IMR-90 (cell line): ENCODE data around the gene SLC25A21. TPM values are rescaled to one million over a fixed set of nuclear protein-coding genes. Genes with fewer than 3 reads are reported as not detected.

Source experiments
- ATAC-seq: fragments of 200-7000 bp; cut with Tn5 transposase; 2 replicates; pipeline ENCODE4 v1.9.1; 2020; ENCODE audit warnings: low read depth, mild to moderate bottlenecking, moderate library complexity
- BruUV-seq: library from RNA; stranded (reverse); fragments of 400-500 nt; replicated peaks from 2 replicates; lab custom pipeline; 2021; lab: Mats Ljungman, UMichigan
- CTCF ChIA-PET: fragments of 300-600 bp; formaldehyde crosslinking; extraction: SDS; loops from one replicate; lab custom pipeline; 2021; ENCODE audit warnings: antibody characterized with exemption; lab: Yijun Ruan, JAX
- POLR2A ChIA-PET: fragments of 300-600 bp; sonication (Branson Sonifier 250); formaldehyde crosslinking; loops from one replicate; lab custom pipeline; 2022; ENCODE audit warnings: antibody characterized with exemption; ENCODE audit not compliant: unreplicated experiment; lab: Charles Lee
- DNase-seq: peaks from one replicate; pipeline ENCODE4 v3.0.0; 2013
- H2AFZ ChIP-seq: replicated peaks from 2 replicates; pipeline ENCODE3; 2013; ENCODE audit warnings: low read length, mild to moderate bottlenecking; ENCODE audit not compliant: poor library complexity
- H2AK5ac ChIP-seq: 2 replicates; pipeline ENCODE4 v1.6.1; 2013; ENCODE audit warnings: low read depth, low read length, inconsistent platforms
- H2AK9ac ChIP-seq: replicated peaks from 2 replicates; pipeline ENCODE3; 2013; ENCODE audit warnings: mild to moderate bottlenecking, low read depth, low read length, moderate library complexity; ENCODE audit not compliant: poor library complexity
- H2BK120ac ChIP-seq: 2 replicates; pipeline ENCODE4 v1.6.1; 2013; ENCODE audit warnings: low read depth, low read length, inconsistent platforms
- H2BK15ac ChIP-seq: 3 replicates; pipeline ENCODE4 v1.6.1; 2013; ENCODE audit warnings: low read depth, low read length, inconsistent platforms
- H2BK20ac ChIP-seq: 2 replicates; pipeline ENCODE4 v1.6.1; 2013; ENCODE audit warnings: low read depth, mild to moderate bottlenecking, inconsistent platforms, low read length, moderate library complexity
- H2BK5ac ChIP-seq: 2 replicates; pipeline ENCODE4 v1.6.1; 2013; ENCODE audit warnings: mild to moderate bottlenecking, low read depth, low read length, inconsistent platforms; ENCODE audit not compliant: poor library complexity, severe bottlenecking
- H3K14ac ChIP-seq: replicated peaks from 2 replicates; pipeline ENCODE4 v1.6.1; 2013; ENCODE audit warnings: low read depth, low read length, inconsistent platforms
- H3K18ac ChIP-seq: 2 replicates; pipeline ENCODE4 v1.6.1; 2013; ENCODE audit warnings: low read depth, low read length, control low read depth
- H3K23ac ChIP-seq: 2 replicates; pipeline ENCODE4 v1.6.1; 2013; ENCODE audit warnings: low read depth, low read length, inconsistent platforms
- H3K27ac ChIP-seq: 2 replicates; pipeline ENCODE4 v1.5.1; 2013; ENCODE audit warnings: mild to moderate bottlenecking, control low read depth, low read length; ENCODE audit not compliant: insufficient read depth
- H3K27me3 ChIP-seq: 2 replicates; pipeline ENCODE4 v1.6.1; 2013; ENCODE audit warnings: low read length; ENCODE audit not compliant: control insufficient read depth, insufficient read depth
- H3K36me3 ChIP-seq: 2 replicates; pipeline ENCODE4 v1.6.1; 2013; ENCODE audit warnings: low read length, mixed read lengths; ENCODE audit not compliant: control insufficient read depth, insufficient read depth
- H3K4ac ChIP-seq: 2 replicates; pipeline ENCODE4 v1.6.1; 2013; ENCODE audit warnings: low read depth, low read length, inconsistent platforms
- H3K4me1 ChIP-seq: 2 replicates; pipeline ENCODE4 v1.6.1; 2013; ENCODE audit warnings: low read length, mixed read lengths; ENCODE audit not compliant: control insufficient read depth, insufficient read depth
- H3K4me2 ChIP-seq: 2 replicates; pipeline ENCODE4 v1.6.1; 2013; ENCODE audit warnings: low read depth, mild to moderate bottlenecking, control low read depth, low read length, moderate library complexity
- H3K4me3 ChIP-seq: 2 replicates; pipeline ENCODE4 v1.5.1; 2013; ENCODE audit warnings: low read depth, mild to moderate bottlenecking, control low read depth, low read length, moderate library complexity; ENCODE audit not compliant: insufficient read depth
- H3K56ac ChIP-seq: 2 replicates; pipeline ENCODE4 v1.6.1; 2013; ENCODE audit warnings: low read length, inconsistent platforms; ENCODE audit not compliant: insufficient read depth; ENCODE audit errors: extremely low read depth
- H3K79me1 ChIP-seq, 2 experiments: 2 replicates each; pipeline ENCODE4 v1.6.1; 2013; ENCODE audit warnings: low read length in 2 of 2, inconsistent platforms in 1 of 2, low read depth in 1 of 2
- H3K9ac ChIP-seq: 2 replicates; pipeline ENCODE4 v1.6.1; 2013; ENCODE audit warnings: low read depth, low read length, control low read depth
- H3K9me1 ChIP-seq: 2 replicates; pipeline ENCODE4 v1.6.1; 2013; ENCODE audit warnings: low read length, inconsistent platforms; ENCODE audit not compliant: insufficient read depth
- H3K9me3 ChIP-seq: 2 replicates; pipeline ENCODE4 v1.6.1; 2013; ENCODE audit warnings: low read length; ENCODE audit not compliant: control insufficient read depth, insufficient read depth
- H4K20me1 ChIP-seq: 2 replicates; pipeline ENCODE4 v1.6.1; 2013; ENCODE audit warnings: low read length, inconsistent platforms; ENCODE audit not compliant: insufficient read depth
- H4K5ac ChIP-seq: 2 replicates; pipeline ENCODE4 v1.6.1; 2013; ENCODE audit warnings: mild to moderate bottlenecking, low read depth, low read length, control low read depth
- H4K8ac ChIP-seq, 2 experiments: 2 replicates each; pipeline ENCODE4 v1.6.1; 2013; ENCODE audit warnings: low read depth in 2 of 2, low read length in 2 of 2, control low read depth in 1 of 2, inconsistent platforms in 1 of 2
- H4K91ac ChIP-seq: 2 replicates; pipeline ENCODE4 v1.6.1; 2013; ENCODE audit warnings: low read depth, low read length, inconsistent platforms; ENCODE audit not compliant: insufficient read depth
- BHLHE40 ChIP-seq: fragments of 150-350 bp; IDR thresholded peaks from 2 replicates; pipeline ENCODE4 v1.6.1; 2016; ENCODE audit warnings: mild to moderate bottlenecking, low read depth, low read length
- CHD1 ChIP-seq: IDR thresholded peaks from 2 replicates; pipeline ENCODE4 v1.6.1; 2012; ENCODE audit warnings: low read depth, low read length, improper control_type of control experiment
- FOS ChIP-seq: fragments of 150-350 bp; IDR thresholded peaks from 2 replicates; pipeline ENCODE4 v1.6.1; 2016; ENCODE audit warnings: low read depth, low read length
- MAFK ChIP-seq: IDR thresholded peaks from 2 replicates; pipeline ENCODE4 v1.6.1; 2012; ENCODE audit warnings: low read depth, low read length, improper control_type of control experiment
- MAZ ChIP-seq: IDR thresholded peaks from 2 replicates; pipeline ENCODE4 v1.6.1; 2012; ENCODE audit warnings: low read depth, mild to moderate bottlenecking, low read length, improper control_type of control experiment, moderate library complexity, borderline replicate concordance
- MXI1 ChIP-seq: IDR thresholded peaks from 2 replicates; pipeline ENCODE4 v1.6.1; 2012; ENCODE audit warnings: low read depth, mild to moderate bottlenecking, low read length, moderate library complexity, borderline replicate concordance
- NFE2L2 ChIP-seq: fragments of 150-350 bp; IDR thresholded peaks from 2 replicates; pipeline ENCODE4 v1.6.1; 2016; ENCODE audit warnings: low read depth, mild to moderate bottlenecking, low read length
- POLR2A ChIP-seq: IDR thresholded peaks from 2 replicates; pipeline ENCODE4 v1.6.1; 2012; ENCODE audit warnings: mild to moderate bottlenecking, low read depth, low read length
- RAD21 ChIP-seq: IDR thresholded peaks from 2 replicates; pipeline ENCODE4 v1.6.1; 2012; ENCODE audit warnings: low read length, improper control_type of control experiment
- RCOR1 ChIP-seq: IDR thresholded peaks from 2 replicates; pipeline ENCODE4 v1.6.1; 2012; ENCODE audit warnings: mild to moderate bottlenecking, low read length, improper control_type of control experiment; ENCODE audit not compliant: insufficient replicate concordance
- RFX5 ChIP-seq: IDR thresholded peaks from 2 replicates; pipeline ENCODE4 v1.8.0; 2012; ENCODE audit warnings: low read depth, mild to moderate bottlenecking, low read length, moderate library complexity
- WGBS, 2 experiments: methylation state at CpG; one replicate each; pipeline versions ENCODE4 v1.1.5 to v1.1.7; 2013; ENCODE audit warnings: missing lambda C conversion rate in 2 of 2; ENCODE audit not compliant: insufficient read length in 1 of 2; ENCODE audit errors: extremely low coverage in 2 of 2; 5-methylcytosine and 5-hydroxymethylcytosine counted together
- dilution Hi-C: fragments of 300-500 bp; cut with HindIII; formaldehyde crosslinking; loops from one replicate; pipeline ENCODE4 v1.14.3; 2018; ENCODE audit warnings: low sequenced_read_pairs; ENCODE audit not compliant: unreplicated experiment
- in situ Hi-C: fragments of 300-500 bp; cut with MboI; formaldehyde crosslinking; loops from 3 replicates; pipeline ENCODE4 v1.14.3; 2019; ENCODE audit warnings: low sequenced_read_pairs, inconsistent platforms, mixed read lengths
- intact Hi-C: fragments of 100-400 bp; cut with micrococcal nuclease; formaldehyde crosslinking; loops from 2 replicates; pipeline ENCODE4 v1.10.0; 2022
- polyA plus RNA-seq, 3 experiments: library from polyadenylated mRNA; depleted of rRNA; stranded (reverse); fragments of >200 nt; gene quantifications; 2 replicates each; pipeline ENCODE4 v1.2.3, GENCODE V29; 2012; ENCODE audit warnings: low replicate concordance in 1 of 3
- total RNA-seq: library from RNA; depleted of rRNA; stranded (reverse); fragments of >200 nt; gene quantifications from 2 replicates; pipeline ENCODE4 v1.2.3, GENCODE V29; 2012
- TF ChIP-seq, protein P1 (sequence below): fragments of 150-350 bp; IDR thresholded peaks from 2 replicates; pipeline ENCODE4 v1.6.1; 2017; ENCODE audit warnings: mild to moderate bottlenecking, antibody characterized with exemption, low read length, low read depth
- TF ChIP-seq, protein P2 (sequence below): fragments of 150-350 bp; IDR thresholded peaks from 2 replicates; pipeline ENCODE4 v1.6.1; 2016; ENCODE audit warnings: low read depth, mild to moderate bottlenecking, low read length, moderate library complexity, borderline replicate concordance

Gene SLC25A21
- total and polyA plus RNA-seq, 2 of the 4 experiments (the other 2 are of a cell fraction) = 0.62 to 0.90 TPM

DNA sequence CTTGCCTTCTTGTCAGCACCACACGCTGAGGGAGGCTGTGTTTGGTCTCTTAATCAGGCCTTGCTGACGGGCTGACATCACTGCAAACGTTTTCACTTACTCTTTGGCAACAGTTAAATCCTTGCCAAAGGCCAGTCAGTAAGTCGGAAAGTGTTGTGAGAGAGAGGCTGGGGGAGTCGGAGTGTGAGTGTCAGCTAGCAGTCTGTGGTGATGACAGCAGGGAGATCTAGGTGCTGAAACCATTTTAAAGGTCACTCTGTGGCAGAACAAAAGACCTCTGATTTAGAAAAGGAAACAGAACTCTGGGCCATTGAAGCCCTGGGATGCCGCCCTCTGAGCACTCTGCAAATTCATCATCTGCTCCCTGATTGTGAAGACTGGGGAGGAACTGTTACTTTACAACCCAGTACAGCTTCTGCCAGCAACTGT, 367.3 kb downstream of the SLC25A21 start:
- Histone ChIP-seq H3K9me1 (no peaks in the 10 kb centered on the region), H3K4me2 (no peak overlapping the region), H2AFZ (no peak overlapping the region), H3K4me3 (no peak overlapping the region), H3K18ac (no peak overlapping the region), H2BK120ac (no peak overlapping the region), H3K9me3 (no peaks in the 10 kb centered on the region), H3K14ac (no peak overlapping the region), H3K4me1 (no peaks in the 10 kb centered on the region), H3K56ac (no peak overlapping the region), H4K91ac (no peak overlapping the region), H2BK5ac (no peak overlapping the region), H3K79me1 (no peaks in the 10 kb centered on the region), H2BK15ac (no peak overlapping the region), H3K9ac (no peak overlapping the region), H3K36me3 (no peaks in the 10 kb centered on the region), H2BK20ac (no peak overlapping the region), H3K4ac (no peak overlapping the region), H3K27ac (no peak overlapping the region), H4K20me1 (no peaks in the 10 kb centered on the region), H2AK9ac (no peak overlapping the region), H4K8ac (no peak overlapping the region), H2AK5ac (no peak overlapping the region), H3K23ac (no peak overlapping the region), H3K27me3 (no peaks in the 10 kb centered on the region; the same call in 1 of the 2 replicates), H4K5ac (no peak overlapping the region)
- in situ Hi-C loops = no loop called here
- 0% methylated on average over 1 of the region's 6 CpGs; no CpG with 5 or more reads in 1 of the 2 experiments for WGBS, 2 experiments
- DNase-seq (no peak), ATAC-seq (no peak)
- TF ChIP-seq FOS (no peak), RAD21 (no peak), POLR2A (no peak), RFX5 (no peak), MAZ (no peak), MAFK (no peak), CHD1 (no peak), RCOR1 (no peak), MXI1 (no peak), NFE2L2 (no peak), BHLHE40 (no peak)
- TF ChIP-seq, protein P1, sequence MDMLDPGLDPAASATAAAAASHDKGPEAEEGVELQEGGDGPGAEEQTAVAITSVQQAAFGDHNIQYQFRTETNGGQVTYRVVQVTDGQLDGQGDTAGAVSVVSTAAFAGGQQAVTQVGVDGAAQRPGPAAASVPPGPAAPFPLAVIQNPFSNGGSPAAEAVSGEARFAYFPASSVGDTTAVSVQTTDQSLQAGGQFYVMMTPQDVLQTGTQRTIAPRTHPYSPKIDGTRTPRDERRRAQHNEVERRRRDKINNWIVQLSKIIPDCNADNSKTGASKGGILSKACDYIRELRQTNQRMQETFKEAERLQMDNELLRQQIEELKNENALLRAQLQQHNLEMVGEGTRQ = no peak
- TF ChIP-seq, protein P2, sequence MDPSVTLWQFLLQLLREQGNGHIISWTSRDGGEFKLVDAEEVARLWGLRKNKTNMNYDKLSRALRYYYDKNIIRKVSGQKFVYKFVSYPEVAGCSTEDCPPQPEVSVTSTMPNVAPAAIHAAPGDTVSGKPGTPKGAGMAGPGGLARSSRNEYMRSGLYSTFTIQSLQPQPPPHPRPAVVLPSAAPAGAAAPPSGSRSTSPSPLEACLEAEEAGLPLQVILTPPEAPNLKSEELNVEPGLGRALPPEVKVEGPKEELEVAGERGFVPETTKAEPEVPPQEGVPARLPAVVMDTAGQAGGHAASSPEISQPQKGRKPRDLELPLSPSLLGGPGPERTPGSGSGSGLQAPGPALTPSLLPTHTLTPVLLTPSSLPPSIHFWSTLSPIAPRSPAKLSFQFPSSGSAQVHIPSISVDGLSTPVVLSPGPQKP = no peak
- intact Hi-C loops = no loop called here
- CTCF ChIA-PET = interaction anchor here (0.6 kb wide), 1 partner anchor 709 kb away, joined by 3 read pairs; no protein-coding TSS in a partner anchor
- dilution Hi-C loops = no loop called here
- POLR2A ChIA-PET = no interaction called here
- no TSS peak for BruUV-seq
